ENCODE data around the gene MSLN.
"Not testable (repeated sequence)": the region's sequence is repeated elsewhere in the genome, so short reads cannot be mapped to it uniquely, and the experiment has no call there.

Gene MSLN

GRCh38 chr16:735982-736453 is 24.5 kb upstream of the MSLN start:
- DNase-seq: no peak

- no peak for DNase-seq
Observed at GRCh38 chr16:736936-737481, 23.5 kb upstream of the MSLN start.

GRCh38 chr16:739560-740458 is 20.7 kb upstream of the MSLN start:
- DNase-seq: no peak

- DNase-seq: no peak
Observed at GRCh38 chr16:740459-740763, 20.1 kb upstream of the MSLN start.

- peak; percentile 84 to 87 for DNase-seq
Observed at GRCh38 chr16:740764-741505, 19.6 kb upstream of the MSLN start, which contains the start of gene CIAO3. TSS of gene CIAO3 (minus strand) at chr16:740997. CDS start at chr16:740985, 12 bp downstream.

- DNase-seq: no peak
Observed at GRCh38 chr16:741986-742629, 18.4 kb upstream of the MSLN start.

GRCh38 chr16:742894-743293 is 17.6 kb upstream of the MSLN start:
- not testable (repeated sequence) for DNase-seq

- DNase-seq: no peak
Observed at GRCh38 chr16:743794-744500, 16.6 kb upstream of the MSLN start.

GRCh38 chr16:745739-746138 is 14.8 kb upstream of the MSLN start:
- DNase-seq: no peak

- no peak for DNase-seq
Observed at GRCh38 chr16:746637-747036, 13.9 kb upstream of the MSLN start.

GRCh38 chr16:747978-748746 is 12.4 kb upstream of the MSLN start:
- DNase-seq: no peak

GRCh38 chr16:749010-749409 is 11.5 kb upstream of the MSLN start:
- DNase-seq: no peak

- no peak for DNase-seq
Observed at GRCh38 chr16:750485-750884, 10.0 kb upstream of the MSLN start.

- DNase-seq: no peak
Observed at GRCh38 chr16:751152-752006, 9.2 kb upstream of the MSLN start.

GRCh38 chr16:752007-752312 is 8.6 kb upstream of the MSLN start:
- no peak for DNase-seq

- DNase-seq: not testable (repeated sequence)
Observed at GRCh38 chr16:754121-754607, 6.4 kb upstream of the MSLN start.

GRCh38 chr16:754656-755055 is 5.9 kb upstream of the MSLN start:
- no peak for DNase-seq

- no peak for DNase-seq
Observed at GRCh38 chr16:756428-756827, 4.1 kb upstream of the MSLN start.

GRCh38 chr16:759110-759910 is 1.2 kb upstream of the MSLN start:
- DNase-seq: no peak

GRCh38 chr16:760065-760464 is 469 bp upstream of the MSLN start:
- no peak for DNase-seq

Measured in activated CD4-positive, alpha-beta T cell treated with anti-CD3 and anti-CD28 coated beads, Interleukin-2, amount 50 U/mL, for 4 hours (primary cell).